WTC11 (cell line): ENCODE data around the gene DNAJC18.

Experiments used
- ATF3 ChIP-seq: sonication (generic); formaldehyde crosslinking; conservative IDR thresholded peaks from 2 replicates; pipeline ENCODE4 v1.8.1; 2022; ENCODE audit warnings: mild to moderate bottlenecking, missing genetic modification reagents
- CTCF ChIP-seq: fragments of 200-600 bp; IDR thresholded peaks from 2 replicates; pipeline ENCODE4 v1.8.0; 2022; ENCODE audit warnings: antibody characterized with exemption
- JUN ChIP-seq: sonication (generic); formaldehyde crosslinking; IDR thresholded peaks from 2 replicates; pipeline ENCODE4 v1.8.0; 2023; ENCODE audit warnings: mild to moderate bottlenecking, missing genetic modification reagents
- NR2C2 ChIP-seq: sonication (generic); formaldehyde crosslinking; IDR thresholded peaks from 2 replicates; pipeline ENCODE4 v1.8.0; 2022; ENCODE audit warnings: mild to moderate bottlenecking, missing genetic modification reagents
- USF2 ChIP-seq: sonication (generic); formaldehyde crosslinking; IDR thresholded peaks from 2 replicates; pipeline ENCODE4 v1.8.1; 2023; ENCODE audit warnings: mild to moderate bottlenecking, missing genetic modification reagents, moderate library complexity
- TF ChIP-seq, protein P1 (sequence below): sonication (generic); formaldehyde crosslinking; IDR thresholded peaks from 2 replicates; pipeline ENCODE4 v1.8.0; 2022; ENCODE audit warnings: mild to moderate bottlenecking, missing genetic modification reagents

GRCh38 chr5:139454568-139455290, 15.4 kb upstream of the DNAJC18 start:
- TF ChIP-seq CTCF (no peak), JUN (CRISPR knock-in tag) (no peak), ATF3 (CRISPR knock-in tag) (no peak), USF2 (CRISPR knock-in tag) (no peak), NR2C2 (CRISPR knock-in tag) (no peak)
- TF ChIP-seq, protein P1, sequence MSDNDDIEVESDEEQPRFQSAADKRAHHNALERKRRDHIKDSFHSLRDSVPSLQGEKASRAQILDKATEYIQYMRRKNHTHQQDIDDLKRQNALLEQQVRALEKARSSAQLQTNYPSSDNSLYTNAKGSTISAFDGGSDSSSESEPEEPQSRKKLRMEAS (CRISPR knock-in tag): no peak
